Measurements from ENCODE around the gene NUDT22.

DNA sequence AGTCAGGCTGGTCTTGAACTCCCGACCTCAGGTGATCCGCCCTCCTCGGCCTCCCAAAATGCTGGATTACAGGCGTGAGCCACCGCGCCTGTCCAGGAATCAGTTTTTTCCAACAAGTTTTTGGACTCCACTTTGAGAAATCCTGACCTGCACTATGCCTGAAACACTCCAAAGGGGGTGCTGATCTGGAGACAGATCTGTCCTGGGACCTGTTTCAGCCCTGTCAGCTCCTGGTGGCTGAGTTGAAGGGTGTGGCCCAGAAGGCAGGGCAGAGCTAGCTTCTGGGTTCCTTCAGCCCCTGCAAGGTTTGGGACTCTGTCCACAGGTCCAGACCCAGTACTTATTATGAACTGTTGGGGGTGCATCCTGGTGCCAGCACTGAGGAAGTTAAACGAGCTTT lies 5.5 kb downstream of the NUDT22 start:
- TF ChIP-seq, protein P1, sequence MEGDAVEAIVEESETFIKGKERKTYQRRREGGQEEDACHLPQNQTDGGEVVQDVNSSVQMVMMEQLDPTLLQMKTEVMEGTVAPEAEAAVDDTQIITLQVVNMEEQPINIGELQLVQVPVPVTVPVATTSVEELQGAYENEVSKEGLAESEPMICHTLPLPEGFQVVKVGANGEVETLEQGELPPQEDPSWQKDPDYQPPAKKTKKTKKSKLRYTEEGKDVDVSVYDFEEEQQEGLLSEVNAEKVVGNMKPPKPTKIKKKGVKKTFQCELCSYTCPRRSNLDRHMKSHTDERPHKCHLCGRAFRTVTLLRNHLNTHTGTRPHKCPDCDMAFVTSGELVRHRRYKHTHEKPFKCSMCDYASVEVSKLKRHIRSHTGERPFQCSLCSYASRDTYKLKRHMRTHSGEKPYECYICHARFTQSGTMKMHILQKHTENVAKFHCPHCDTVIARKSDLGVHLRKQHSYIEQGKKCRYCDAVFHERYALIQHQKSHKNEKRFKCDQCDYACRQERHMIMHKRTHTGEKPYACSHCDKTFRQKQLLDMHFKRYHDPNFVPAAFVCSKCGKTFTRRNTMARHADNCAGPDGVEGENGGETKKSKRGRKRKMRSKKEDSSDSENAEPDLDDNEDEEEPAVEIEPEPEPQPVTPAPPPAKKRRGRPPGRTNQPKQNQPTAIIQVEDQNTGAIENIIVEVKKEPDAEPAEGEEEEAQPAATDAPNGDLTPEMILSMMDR (IDR thresholded peaks at IDR 0.05; ENCODE audit: insufficient read depth, low read depth, low read length), result no peak
- TF ChIP-seq EZH2 (IDR thresholded peaks at IDR 0.05; ENCODE audit: insufficient read depth, low read length), result no peak
